ENCODE measurements around the gene COIL.

COIL gene

DNA sequence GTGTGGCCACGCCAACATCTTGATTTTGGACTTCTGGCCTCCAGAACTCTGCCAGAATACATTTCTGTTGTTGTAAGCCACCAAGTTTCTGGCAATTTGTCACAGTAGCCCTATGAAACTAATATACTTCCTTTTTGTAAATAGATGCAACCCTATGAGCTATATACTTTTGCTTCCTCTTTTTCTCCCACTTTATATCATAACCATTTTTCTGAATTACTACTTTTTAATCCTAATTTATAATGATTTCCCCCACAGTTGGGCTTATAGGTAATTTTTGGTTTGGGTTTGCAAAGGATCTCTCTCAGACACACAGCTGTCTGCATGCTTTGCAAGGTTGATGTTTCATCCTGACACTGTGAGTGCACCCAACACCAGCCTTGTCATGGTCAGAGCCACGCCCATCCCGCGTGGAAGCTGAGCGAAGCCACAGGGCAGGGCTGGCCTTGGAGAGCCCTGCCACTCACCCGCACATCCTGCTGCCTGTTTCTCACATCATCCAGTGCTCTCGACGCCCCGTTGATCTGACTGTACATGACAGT lies 52.8 kb downstream of the COIL start:
- DNase-seq: peak; percentile 35

GRCh38 chr17:56903560-56903959 lies 57.3 kb downstream of the COIL start:
- DNase-seq: no peak

GRCh38 chr17:56902348-56902747 lies 58.5 kb downstream of the COIL start:
- DNase-seq: no peak

DNA sequence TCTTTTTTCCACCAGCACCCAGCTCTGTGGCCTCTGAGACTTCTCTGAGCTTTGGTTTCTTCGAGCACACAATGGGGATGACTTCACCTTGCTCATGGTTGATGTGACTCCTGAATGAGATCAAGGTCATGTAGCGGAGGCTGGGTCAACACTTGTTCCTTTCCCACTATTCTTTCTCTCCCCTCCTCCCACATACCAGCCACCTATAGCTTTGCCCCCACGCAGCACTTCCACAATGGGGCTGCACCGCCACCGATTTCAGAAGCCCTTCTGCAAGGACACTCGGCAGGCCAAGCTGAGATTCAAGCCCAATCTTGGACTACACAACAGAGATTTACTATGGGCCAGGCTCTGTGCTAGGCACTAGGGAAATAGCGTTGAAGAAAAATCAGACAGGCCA lies 61.4 kb downstream of the COIL start:
- DNase-seq: no peak

DNA sequence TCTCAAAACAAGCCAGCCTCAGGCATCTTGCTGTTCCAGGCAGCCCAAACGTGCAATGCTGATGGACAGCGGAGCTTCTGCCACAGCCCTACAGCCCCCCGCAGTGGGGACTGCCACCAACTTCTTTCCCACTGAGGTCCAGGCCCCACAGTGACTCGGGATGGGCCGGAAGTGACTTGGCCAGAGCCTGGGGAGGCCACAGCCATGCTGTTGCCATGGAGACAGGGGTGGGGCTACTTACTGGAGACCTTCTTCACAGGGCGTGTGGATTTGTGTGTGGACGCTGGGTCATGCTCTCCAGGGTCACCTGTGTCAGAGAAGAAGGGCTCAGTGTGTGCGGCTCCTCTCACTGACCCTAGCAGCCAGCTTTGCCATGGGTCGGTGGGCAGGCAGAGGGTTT lies 62.0 kb downstream of the COIL start:
- no peak for DNase-seq

DNA sequence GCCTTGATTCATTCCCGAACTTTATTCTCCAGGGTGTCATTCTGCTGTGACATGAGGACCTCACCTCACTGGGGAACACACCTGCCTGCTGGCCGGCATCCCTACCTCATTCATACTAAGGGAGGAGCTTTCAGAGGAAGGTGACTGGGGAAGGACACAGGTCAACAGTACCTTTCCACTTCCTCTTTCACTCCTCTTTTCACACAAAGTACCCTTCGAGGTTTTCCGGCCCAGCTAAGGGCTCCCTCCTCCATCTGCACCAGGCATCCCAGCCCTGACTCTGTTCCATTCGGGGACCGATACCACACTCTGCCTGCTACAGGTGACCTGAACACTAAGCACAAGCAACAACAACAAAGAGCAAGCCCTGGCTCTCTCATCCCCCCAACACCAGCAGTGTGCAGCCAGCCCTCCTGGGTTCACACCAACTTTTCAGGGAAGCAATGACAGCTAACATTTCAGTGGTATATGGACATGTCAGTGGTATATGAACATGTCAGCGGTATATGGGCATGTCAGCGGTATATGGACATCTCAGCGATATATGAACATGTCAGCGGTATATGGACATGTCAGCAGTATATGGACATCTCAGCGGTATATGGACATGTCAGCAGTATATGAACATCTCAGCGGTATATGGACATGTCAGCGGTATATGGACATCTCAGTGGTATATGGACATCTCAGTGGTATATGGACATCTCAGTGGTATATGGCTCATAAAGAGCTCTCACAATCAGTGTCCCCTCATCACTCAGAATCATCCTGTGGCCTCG lies 63.0 kb downstream of the COIL start:
- no peak for DNase-seq

GRCh38 chr17:56896968-56897359 lies 63.9 kb downstream of the COIL start:
- no peak for DNase-seq

GRCh38 chr17:56896217-56896967 lies 64.5 kb downstream of the COIL start:
- no peak for DNase-seq

DNA sequence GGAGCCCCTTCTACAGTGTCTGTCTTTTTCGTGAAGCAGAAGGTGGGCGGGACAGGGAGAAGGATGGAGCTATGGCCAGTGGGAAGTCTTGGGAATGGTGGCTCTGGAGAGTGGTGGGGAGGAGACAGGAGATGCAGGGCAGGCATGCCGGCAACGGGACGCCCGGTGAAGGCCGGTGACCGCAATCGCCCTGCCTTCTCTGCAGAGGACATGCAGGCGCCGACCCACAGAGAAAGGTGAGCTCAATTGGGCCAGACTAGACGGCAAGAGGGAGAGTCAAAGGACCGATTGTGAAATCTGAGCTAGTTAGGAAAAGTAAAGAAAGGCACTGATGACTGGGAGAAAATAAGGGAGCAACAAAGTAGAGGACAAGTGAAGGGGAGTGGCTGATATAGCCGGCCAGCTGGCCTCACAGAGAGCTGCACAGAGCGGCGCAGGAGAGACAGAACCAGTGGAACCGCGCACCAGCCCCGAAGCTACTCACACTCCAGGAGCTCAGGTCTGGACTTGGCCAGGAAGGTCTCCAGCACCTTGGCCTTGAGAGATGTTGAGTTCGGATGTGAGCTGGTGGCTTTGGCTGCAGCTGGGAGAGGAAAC lies 65.9 kb downstream of the COIL start:
- no peak for DNase-seq

- DNase-seq: no peak
Measured at GRCh38 chr17:56893503-56893902, 67.3 kb downstream of the COIL start.

- DNase-seq: no peak
Measured at GRCh38 chr17:56892333-56892732, 68.5 kb downstream of the COIL start.

GRCh38 chr17:56891751-56892150 lies 69.1 kb downstream of the COIL start:
- DNase-seq: peak; percentile 55

DNA sequence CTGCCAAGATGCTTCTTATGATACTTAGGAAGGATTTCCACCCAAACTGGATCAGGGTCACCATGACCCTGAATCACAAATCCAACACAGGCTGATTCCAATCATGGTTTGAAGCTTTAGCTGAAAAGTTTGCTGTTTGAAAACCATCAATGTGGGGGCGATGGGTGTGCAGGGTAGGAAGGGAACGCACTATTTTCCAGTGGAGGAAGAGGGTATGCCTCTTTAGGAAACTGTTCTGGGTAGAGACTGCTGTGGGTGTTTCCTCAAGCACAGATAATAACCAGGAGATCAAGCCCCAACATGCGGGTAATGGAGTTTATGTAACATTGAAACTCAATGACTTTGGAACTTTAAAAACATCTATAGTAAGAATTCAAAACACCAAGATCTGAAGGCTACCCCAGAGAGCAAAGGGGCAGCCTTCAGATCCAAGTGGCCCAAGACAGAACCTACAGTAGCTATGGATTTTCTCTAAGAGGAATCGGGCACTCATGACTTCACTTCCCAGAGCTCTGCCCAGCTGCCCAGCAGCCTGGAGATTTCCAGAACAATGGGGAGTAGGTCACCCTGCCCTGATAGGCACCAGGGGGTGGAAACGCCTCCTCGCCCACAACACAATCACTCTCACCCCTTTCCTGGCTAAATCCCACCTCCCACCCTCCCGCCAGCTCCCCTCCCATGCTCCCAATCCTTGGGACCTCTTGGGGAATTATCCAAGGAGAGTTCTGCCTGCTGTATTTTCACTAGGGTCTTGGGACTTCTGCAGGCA lies 69.8 kb downstream of the COIL start:
- no peak for DNase-seq

DNA sequence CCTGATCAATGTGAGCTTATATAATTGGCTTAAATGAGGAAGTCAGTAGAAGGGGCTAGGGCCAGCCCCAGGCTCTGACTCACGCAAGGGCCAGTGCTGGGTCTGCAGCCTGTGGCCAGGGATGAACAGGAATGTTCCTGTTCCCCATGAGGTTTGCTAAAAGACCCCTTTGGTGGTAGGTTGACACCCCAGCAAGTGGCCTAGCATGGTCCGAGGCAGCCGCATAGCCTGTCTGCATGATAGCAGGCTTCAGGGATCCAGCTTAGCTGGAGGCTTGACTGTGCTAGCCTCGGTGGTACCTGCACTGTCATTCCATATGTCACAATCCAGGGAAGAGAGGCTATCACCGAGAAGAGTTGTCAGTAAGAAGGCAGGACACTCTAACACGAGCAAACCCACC lies 70.5 kb downstream of the COIL start:
- no peak for DNase-seq
